Chondrocyte (in vitro differentiated cells): ENCODE results near the gene CADPS. TPM values are rescaled to one million over a fixed set of nuclear protein-coding genes. Genes with fewer than 3 reads are reported as not detected.

Experiments
- DNase-seq: peaks from one replicate; pipeline ENCODE4 v3.0.0; 2021; ENCODE audit warnings: mixed read lengths, low spot score
- H3K27ac Mint-ChIP-seq: one replicate; pipeline ENCODE4 v1.8.0; 2021; ENCODE audit warnings: mild to moderate bottlenecking, moderate library complexity, mixed read lengths; ENCODE audit not compliant: unreplicated experiment
- H3K27me3 Mint-ChIP-seq: 2 replicates; pipeline ENCODE4 v1.8.0; 2021; ENCODE audit warnings: low read depth, mixed read lengths
- H3K36me3 Mint-ChIP-seq: 2 replicates; pipeline ENCODE4 v1.8.0; 2021; ENCODE audit warnings: low read depth, mixed read lengths
- H3K4me1 Mint-ChIP-seq: 2 replicates; pipeline ENCODE4 v1.8.0; 2021; ENCODE audit warnings: low read depth, mild to moderate bottlenecking, mixed read lengths
- H3K4me3 Mint-ChIP-seq: one replicate; pipeline ENCODE4 v1.8.0; 2021; ENCODE audit warnings: mild to moderate bottlenecking, moderate library complexity, mixed read lengths; ENCODE audit not compliant: unreplicated experiment
- H3K9me3 Mint-ChIP-seq: 2 replicates; pipeline ENCODE4 v1.8.0; 2021; ENCODE audit warnings: low read depth, mixed read lengths
- CTCF ChIP-seq: fragments of 200-600 bp; sonication (generic); IDR thresholded peaks from 2 replicates; pipeline ENCODE4 v1.5.0; 2021; ENCODE audit warnings: antibody characterized with exemption, mild to moderate bottlenecking, moderate library complexity
- total RNA-seq: library from RNA; stranded (reverse); gene quantifications from 3 replicates; pipeline ENCODE4 v1.2.1, GENCODE V29; 2021

CADPS gene
- total RNA-seq, 1 donor from 2014 or later = not detected

- H3K9me3 Mint-ChIP-seq = no peaks in the 10 kb centered on the region
- no peaks in the 10 kb centered on the region for H3K36me3 Mint-ChIP-seq
- H3K4me1 Mint-ChIP-seq = no peaks in the 10 kb centered on the region
- DNase-seq = no peak
- no peak overlapping the region for H3K4me3 Mint-ChIP-seq
- peaks cover 32% of the 10 kb centered on the region for H3K27me3 Mint-ChIP-seq
- TF ChIP-seq CTCF = no peak
- no peak overlapping the region for H3K27ac Mint-ChIP-seq
Measured at GRCh38 chr3:62644493-62644892, 230.7 kb downstream of the CADPS start.

- no peak for DNase-seq
- no peak for TF ChIP-seq CTCF
- peaks cover 55% of the 10 kb centered on the region for H3K27me3 Mint-ChIP-seq
- no peaks in the 10 kb centered on the region for H3K4me1 Mint-ChIP-seq
- no peaks in the 10 kb centered on the region for H3K36me3 Mint-ChIP-seq
- H3K27ac Mint-ChIP-seq = no peak overlapping the region
- H3K4me3 Mint-ChIP-seq = no peak overlapping the region
- H3K9me3 Mint-ChIP-seq = no peaks in the 10 kb centered on the region
Measured at GRCh38 chr3:62638316-62638715, 236.9 kb downstream of the CADPS start.

DNA sequence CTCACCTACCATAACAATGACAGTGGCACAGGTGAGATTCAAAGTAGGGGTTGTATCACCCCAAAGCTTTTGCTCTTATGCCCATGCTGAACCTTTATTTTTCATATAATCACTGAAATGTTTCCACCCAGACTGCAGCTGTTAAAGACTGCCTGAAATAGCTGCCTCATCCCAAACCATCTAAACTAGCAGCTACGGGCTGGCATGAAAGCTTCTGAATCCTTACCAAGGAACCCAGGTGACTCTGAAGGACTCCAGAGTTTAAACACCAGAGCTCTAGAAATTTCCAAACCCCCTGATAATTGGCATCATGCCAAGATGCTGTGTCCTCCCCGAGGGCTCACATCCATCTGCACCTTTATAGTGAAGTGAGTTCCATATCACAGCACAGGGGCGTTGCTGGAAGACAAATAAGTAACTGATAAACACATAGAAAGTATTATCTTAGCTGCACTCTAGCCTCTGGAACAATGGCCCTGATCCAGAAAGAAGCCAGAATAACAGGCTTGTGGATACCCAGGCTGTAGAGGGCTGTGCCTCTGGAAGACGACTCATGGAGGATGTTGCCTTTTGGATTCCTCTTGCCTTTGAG lies 238.9 kb downstream of the CADPS start:
- Mint-ChIP-seq H3K27me3 (peaks cover 65% of the 10 kb centered on the region), H3K4me3 (no peak overlapping the region)

DNA sequence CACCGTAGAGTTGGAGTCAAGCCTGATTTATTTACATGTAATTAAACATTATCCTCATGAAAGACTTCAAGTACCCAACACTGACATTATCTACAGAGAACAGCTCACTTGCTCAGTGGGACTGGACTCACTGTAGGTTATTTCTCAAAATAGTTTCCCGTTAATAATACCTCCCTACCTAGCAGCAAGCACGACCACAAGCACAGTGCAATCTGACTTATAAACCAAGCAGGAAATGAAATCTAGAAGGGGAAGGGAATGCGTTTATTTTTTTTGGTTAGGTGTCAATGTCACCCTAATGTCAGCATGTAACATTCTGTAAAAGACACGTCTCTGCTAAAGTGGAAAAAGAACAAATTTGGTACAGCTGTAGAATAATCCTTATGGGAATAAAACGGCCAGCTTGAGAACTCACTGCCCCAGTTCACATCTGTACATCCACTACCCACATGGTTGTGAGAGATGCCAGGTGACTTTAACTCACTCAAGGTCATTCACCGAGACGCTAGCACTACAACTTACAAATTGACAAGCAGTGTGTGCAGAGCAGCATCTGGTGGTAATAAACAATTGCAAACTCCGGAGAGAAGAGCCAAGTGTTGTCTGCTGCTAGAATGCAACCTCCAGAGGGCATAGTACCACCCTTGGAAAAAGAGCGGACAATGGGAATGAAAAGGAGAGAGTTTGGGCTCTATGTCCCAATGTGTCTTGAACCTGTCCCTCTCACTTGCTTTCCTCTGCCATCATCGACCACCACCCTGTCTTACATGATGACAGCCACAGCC lies 242.5 kb downstream of the CADPS start:
- Mint-ChIP-seq H3K4me1 (no peaks in the 10 kb centered on the region), H3K27me3 (peaks cover 74% of the 10 kb centered on the region), H3K9me3 (no peaks in the 10 kb centered on the region), H3K27ac (no peak overlapping the region), H3K4me3 (no peak overlapping the region), H3K36me3 (no peaks in the 10 kb centered on the region)
- peak; percentile 25 for TF ChIP-seq CTCF
- DNase-seq = no peak

More for the DNA sequence above, 238.9 kb downstream of the CADPS start:
- Mint-ChIP-seq H3K4me1 (no peaks in the 10 kb centered on the region), H3K9me3 (no peaks in the 10 kb centered on the region), H3K36me3 (no peaks in the 10 kb centered on the region), H3K27ac (no peak overlapping the region)
- TF ChIP-seq CTCF = no peak
- DNase-seq = no peak

DNA sequence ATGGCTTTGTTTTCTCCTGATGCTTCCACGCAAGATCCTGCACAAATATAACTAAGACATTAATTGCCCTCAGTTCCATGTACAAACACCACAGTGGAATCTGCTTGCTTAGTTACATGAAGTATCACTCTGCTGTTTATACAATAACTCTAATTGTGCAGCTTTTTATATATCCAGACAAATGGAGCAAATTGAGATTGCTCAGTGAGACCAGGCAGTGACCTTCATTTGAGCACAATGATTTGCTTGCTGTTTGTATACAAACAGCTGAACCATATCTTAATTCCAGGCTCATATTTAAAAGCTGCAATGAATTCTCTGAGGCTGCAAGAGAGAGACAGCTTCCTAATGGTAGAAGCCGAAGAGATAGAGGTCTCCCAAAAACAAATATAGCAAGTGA lies 243.7 kb downstream of the CADPS start:
- Mint-ChIP-seq H3K36me3 (no peaks in the 10 kb centered on the region), H3K4me1 (no peaks in the 10 kb centered on the region), H3K27me3 (peaks cover 75% of the 10 kb centered on the region), H3K27ac (no peak overlapping the region), H3K9me3 (no peaks in the 10 kb centered on the region), H3K4me3 (no peak overlapping the region)
- no peak for DNase-seq
- no peak for TF ChIP-seq CTCF
